GM21528 (cell line): ENCODE data around the gene NUDT9.

ENCODE experiments used
- ATAC-seq: cut with Tn5 transposase; IDR thresholded peaks from one replicate; pipeline ENCODE4 v1.9.1; 2021; ENCODE audit warnings: mild to moderate bottlenecking, moderate library complexity; ENCODE audit not compliant: unreplicated experiment, low FRiP score

NUDT9 gene

GRCh38 chr4:87502580-87503238, 80.3 kb downstream of the NUDT9 start:
- ATAC-seq = no peak

DNA sequence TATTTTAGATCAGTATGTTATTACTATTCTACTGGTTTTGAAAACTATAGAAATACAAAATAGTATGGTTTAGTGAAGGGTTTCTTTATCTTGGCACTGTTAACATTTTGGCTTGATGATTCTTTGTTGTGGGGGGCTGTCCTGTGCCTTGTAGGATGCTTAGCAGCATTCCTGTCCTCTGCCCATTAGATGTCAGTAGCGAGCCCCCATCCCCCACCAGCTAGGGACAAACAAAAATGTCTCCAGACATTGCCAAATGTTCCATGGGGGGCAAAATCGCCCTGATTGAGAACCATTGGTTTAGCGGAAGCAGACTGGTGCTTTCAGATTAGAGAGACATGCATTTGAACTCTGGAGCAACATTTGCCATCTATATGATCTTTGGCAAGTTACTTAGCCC, 83.5 kb downstream of the NUDT9 start:
- ATAC-seq = no peak

DNA sequence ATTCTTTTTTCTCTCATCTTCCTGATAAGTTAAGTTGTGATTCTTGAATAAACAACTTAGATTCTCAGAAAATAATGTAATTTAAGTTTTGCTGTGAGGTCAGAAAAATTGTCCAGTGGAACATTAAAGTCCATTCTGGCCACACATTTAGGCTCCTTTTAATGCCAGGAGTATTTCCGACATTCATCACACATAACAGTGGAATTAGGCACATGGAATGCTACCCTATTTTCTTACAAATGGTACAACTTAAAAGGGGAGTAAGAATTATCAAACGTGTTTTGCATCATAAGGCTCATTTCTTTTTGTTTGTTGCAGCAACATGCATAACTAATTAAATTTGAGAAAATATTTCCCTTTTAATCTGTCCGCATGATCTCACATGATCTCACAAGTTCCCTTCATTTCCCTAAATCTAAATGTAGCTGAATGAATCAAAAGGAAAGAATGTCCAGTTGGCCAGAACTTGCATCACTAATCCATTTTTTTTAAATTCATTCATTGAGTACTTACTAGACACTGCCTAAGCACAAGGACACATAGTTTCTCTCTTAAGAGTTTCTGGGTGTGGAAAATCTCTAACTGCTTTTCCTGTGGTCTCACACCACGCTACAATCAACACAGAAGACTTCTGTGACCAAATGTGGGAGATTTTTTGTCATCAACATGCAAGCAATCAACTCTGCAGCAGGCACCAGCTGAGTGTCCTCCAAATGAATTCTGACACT, 84.8 kb downstream of the NUDT9 start:
- ATAC-seq = no peak
